ENCODE data around the gene TARS2.

GRCh38 chr1:150469291-150469690 lies 17.9 kb upstream of the TARS2 start:
- TF ChIP-seq NFE2L2 (conservative IDR thresholded peaks at IDR 0.05; ENCODE audit: low read length), result no peak
- TF ChIP-seq MAX (IDR thresholded peaks at IDR 0.05), result no peak
- no peak for TF ChIP-seq CTCF (IDR thresholded peaks at IDR 0.05)
- no peak for TF ChIP-seq REST (IDR thresholded peaks at IDR 0.05)
- TF ChIP-seq KDM1A (IDR thresholded peaks at IDR 0.05; ENCODE audit: low read depth), result no peak
- TF ChIP-seq BCL3 (IDR thresholded peaks at IDR 0.05), result no peak
- no peak for TF ChIP-seq USF2 (IDR thresholded peaks at IDR 0.05)
- no peak for TF ChIP-seq MYC (IDR thresholded peaks at IDR 0.05; ENCODE audit: borderline replicate concordance, low read length)
- no peak for TF ChIP-seq NR3C1 (IDR thresholded peaks at IDR 0.05)
- no peak for TF ChIP-seq HMGXB4 (CRISPR knock-in tag; IDR thresholded peaks at IDR 0.05; ENCODE audit: borderline replicate concordance)
